Measurements from ENCODE around the gene OR2T8. TPM values are rescaled to one million over a fixed set of nuclear protein-coding genes. Genes with fewer than 3 reads are reported as not detected.

Gene OR2T8, protein sequence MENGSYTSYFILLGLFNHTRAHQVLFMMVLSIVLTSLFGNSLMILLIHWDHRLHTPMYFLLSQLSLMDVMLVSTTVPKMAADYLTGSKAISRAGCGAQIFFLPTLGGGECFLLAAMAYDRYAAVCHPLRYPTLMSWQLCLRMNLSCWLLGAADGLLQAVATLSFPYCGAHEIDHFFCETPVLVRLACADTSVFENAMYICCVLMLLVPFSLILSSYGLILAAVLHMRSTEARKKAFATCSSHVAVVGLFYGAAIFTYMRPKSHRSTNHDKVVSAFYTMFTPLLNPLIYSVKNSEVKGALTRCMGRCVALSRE
- not detected for total RNA-seq

DNA sequence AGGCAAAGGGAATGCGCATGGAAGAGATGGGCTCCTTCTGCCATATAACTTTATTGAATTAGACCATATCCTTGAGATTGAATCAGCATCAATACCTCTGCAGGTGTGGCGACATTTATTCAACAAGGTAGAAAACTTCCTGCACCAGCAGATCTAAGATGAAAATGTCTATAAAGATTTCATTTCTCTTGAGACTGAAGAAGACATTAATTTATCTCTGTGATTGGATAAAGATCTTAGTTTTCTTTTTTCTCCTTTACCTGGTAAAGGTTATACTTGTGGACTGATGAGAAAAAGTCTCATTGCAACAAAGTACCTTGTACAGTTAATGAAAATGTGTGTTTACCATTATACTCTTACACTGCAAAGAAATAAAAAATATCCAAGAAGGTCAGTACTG, at the start of gene OR2T8:
Gene OR2T8 (plus strand): TSS at position 301 of the 400 bp plus-strand sequence. CDS start 766 bp downstream, outside the sequence.
- TF ChIP-seq, protein P1, sequence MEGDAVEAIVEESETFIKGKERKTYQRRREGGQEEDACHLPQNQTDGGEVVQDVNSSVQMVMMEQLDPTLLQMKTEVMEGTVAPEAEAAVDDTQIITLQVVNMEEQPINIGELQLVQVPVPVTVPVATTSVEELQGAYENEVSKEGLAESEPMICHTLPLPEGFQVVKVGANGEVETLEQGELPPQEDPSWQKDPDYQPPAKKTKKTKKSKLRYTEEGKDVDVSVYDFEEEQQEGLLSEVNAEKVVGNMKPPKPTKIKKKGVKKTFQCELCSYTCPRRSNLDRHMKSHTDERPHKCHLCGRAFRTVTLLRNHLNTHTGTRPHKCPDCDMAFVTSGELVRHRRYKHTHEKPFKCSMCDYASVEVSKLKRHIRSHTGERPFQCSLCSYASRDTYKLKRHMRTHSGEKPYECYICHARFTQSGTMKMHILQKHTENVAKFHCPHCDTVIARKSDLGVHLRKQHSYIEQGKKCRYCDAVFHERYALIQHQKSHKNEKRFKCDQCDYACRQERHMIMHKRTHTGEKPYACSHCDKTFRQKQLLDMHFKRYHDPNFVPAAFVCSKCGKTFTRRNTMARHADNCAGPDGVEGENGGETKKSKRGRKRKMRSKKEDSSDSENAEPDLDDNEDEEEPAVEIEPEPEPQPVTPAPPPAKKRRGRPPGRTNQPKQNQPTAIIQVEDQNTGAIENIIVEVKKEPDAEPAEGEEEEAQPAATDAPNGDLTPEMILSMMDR (IDR thresholded peaks at IDR 0.05), result no peak
- no peak within 1 kb of the TSS for H3K27ac ChIP-seq
- intact Hi-C loops (cut with DNase I), result no loop called here

DNA sequence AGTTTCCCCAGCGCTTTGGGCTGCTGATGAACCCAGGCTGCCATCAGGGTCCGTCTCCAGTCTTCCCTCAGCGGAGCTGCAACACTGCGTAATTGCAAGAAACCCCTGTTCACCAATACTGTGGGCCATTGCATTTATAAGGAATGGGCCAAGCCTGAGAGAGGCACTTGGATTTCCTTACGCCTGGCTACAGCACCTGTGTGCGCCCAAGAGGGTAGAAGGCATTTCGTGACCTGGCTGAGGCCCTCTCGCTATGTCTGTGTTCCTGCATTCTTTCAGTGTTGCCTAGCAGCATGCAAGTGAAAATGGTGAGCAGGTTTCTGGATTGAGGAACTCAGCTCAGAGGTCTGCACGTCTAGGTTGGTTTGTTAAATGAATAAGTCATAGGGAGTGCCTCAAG, 36.7 kb upstream of the OR2T8 start:
- no peak for DNase-seq
- TF ChIP-seq, protein P1 (IDR thresholded peaks at IDR 0.05), result no peak
- no peak overlapping the region for H3K9ac ChIP-seq (ENCODE audit: low read depth in 2 of 2, low read length in 2 of 2)
- H3K9me3 ChIP-seq, result no peaks in the 10 kb centered on the region
- H3K4me3 ChIP-seq, result no peak overlapping the region
- intact Hi-C loops (cut with DNase I), result no loop called here
- no peaks in the 10 kb centered on the region for H3K27me3 ChIP-seq
- H3K36me3 ChIP-seq, result no peaks in the 10 kb centered on the region
- H3K4me1 ChIP-seq, result no peaks in the 10 kb centered on the region
- no peak overlapping the region for H3K27ac ChIP-seq

More for the DNA sequence above, at the start of gene OR2T8:
- Histone ChIP-seq H3K36me3 (no peaks in the 10 kb centered on the region), H3K4me3 (no peak within 1 kb of the TSS), H3K27me3 (no peaks in the 10 kb centered on the region), H3K9me3 (no peaks in the 10 kb centered on the region), H3K9ac (ENCODE audit: low read depth in 2 of 2, low read length in 2 of 2) (no peak within 1 kb of the TSS), H3K4me1 (no peaks in the 10 kb centered on the region)
- DNase-seq, result no peak

DNA sequence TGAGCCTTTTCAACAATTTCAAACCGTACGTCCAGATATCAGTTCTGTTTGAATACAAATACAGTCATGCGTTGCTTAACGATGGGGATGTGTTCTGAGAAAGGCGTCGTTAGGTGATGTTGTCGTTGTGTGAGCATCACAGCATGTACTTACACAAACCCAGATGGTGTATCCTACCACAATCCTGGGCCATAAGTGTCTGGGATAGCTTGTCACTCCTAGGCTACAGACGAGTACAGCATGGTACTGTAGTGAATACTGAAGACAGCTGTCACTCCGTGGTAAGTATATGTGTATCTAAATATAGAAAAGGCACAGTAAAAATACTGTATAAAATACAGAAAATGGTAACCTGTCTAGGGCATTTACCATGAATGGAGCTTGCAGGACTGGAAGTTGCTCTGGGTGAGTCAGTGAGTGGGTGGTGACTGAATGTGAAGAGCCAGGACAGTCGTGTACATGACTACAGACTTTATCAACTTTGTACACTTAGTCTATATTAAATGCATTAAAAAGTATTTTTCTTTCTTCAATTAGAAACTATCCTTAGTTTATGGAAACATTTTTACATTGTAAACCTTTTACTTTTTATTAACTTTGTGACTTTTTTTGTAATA, 35.1 kb upstream of the OR2T8 start:
- H3K27me3 ChIP-seq, result no peaks in the 10 kb centered on the region
- H3K9me3 ChIP-seq, result no peaks in the 10 kb centered on the region
- intact Hi-C loops (cut with DNase I), result no loop called here
- no peaks in the 10 kb centered on the region for H3K36me3 ChIP-seq
- H3K4me3 ChIP-seq, result no peak overlapping the region
- no peak overlapping the region for H3K27ac ChIP-seq
- TF ChIP-seq, protein P1 (IDR thresholded peaks at IDR 0.05), result no peak
- H3K9ac ChIP-seq (ENCODE audit: low read depth in 2 of 2, low read length in 2 of 2), result no peak overlapping the region
- no peaks in the 10 kb centered on the region for H3K4me1 ChIP-seq
- no peak for DNase-seq

DNA sequence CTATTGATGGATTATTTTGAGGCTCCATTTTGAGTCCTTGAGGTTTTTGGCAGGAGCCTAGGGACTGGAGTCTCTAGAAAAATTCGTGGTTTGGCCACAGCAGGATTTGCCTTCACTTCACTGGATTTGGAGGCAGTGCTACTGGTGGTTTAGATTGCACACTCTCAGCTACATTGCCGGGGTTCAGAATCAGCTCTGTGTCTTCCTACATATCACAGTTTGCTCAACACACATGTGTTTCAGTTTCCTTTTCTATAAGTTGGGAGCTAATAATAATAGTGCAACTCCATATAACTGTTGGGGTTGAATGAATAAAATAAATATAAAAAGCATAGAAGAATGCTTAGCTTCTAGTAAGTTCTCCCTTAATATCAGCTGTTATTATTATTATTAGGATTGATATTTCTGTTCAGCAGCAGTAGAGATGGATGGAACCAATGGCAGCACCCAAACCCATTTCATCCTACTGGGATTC, 24.9 kb upstream of the OR2T8 start, which contains the start of gene OR2W3:
Gene OR2W3 (plus strand): TSS at position 425 of the 475 bp plus-strand sequence. CDS start 0 bp downstream, at position 425.
- TF ChIP-seq, protein P1 (IDR thresholded peaks at IDR 0.05), result no peak
- Histone ChIP-seq H3K36me3 (no peaks in the 10 kb centered on the region), H3K27me3 (no peaks in the 10 kb centered on the region), H3K9me3 (no peaks in the 10 kb centered on the region), H3K9ac (ENCODE audit: low read depth in 2 of 2, low read length in 2 of 2) (no peak within 1 kb of the TSS), H3K4me1 (no peaks in the 10 kb centered on the region), H3K27ac (no peak within 1 kb of the TSS), H3K4me3 (no peak within 1 kb of the TSS)
- DNase-seq, result no peak
- intact Hi-C loops (cut with DNase I), result no loop called here

DNA sequence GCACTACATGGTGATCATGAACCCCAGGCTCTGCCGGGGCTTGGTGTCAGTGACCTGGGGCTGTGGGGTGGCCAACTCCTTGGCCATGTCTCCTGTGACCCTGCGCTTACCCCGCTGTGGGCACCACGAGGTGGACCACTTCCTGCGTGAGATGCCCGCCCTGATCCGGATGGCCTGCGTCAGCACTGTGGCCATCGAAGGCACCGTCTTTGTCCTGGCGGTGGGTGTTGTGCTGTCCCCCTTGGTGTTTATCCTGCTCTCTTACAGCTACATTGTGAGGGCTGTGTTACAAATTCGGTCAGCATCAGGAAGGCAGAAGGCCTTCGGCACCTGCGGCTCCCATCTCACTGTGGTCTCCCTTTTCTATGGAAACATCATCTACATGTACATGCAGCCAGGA, 24.1 kb upstream of the OR2T8 start:
- intact Hi-C loops (cut with DNase I), result no loop called here
- H3K9me3 ChIP-seq, result no peaks in the 10 kb centered on the region
- no peak overlapping the region for H3K4me3 ChIP-seq
- H3K27ac ChIP-seq, result no peak overlapping the region
- no peaks in the 10 kb centered on the region for H3K4me1 ChIP-seq
- no peaks in the 10 kb centered on the region for H3K27me3 ChIP-seq
- TF ChIP-seq, protein P1 (IDR thresholded peaks at IDR 0.05), result no peak
- no peak overlapping the region for H3K9ac ChIP-seq (ENCODE audit: low read depth in 2 of 2, low read length in 2 of 2)
- no peaks in the 10 kb centered on the region for H3K36me3 ChIP-seq
- no peak for DNase-seq
